GM19025 (cell line): ENCODE data around the gene PRKAR1A.
"Not testable (repeated sequence)": the region's sequence is repeated elsewhere in the genome, so short reads cannot be mapped to it uniquely, and the experiment has no call there.

ENCODE experiments used
- ATAC-seq: cut with Tn5 transposase; IDR thresholded peaks from one replicate; pipeline ENCODE4 v1.9.1; 2021; ENCODE audit warnings: mild to moderate bottlenecking, low read depth, moderate library complexity; ENCODE audit not compliant: unreplicated experiment

PRKAR1A gene

DNA sequence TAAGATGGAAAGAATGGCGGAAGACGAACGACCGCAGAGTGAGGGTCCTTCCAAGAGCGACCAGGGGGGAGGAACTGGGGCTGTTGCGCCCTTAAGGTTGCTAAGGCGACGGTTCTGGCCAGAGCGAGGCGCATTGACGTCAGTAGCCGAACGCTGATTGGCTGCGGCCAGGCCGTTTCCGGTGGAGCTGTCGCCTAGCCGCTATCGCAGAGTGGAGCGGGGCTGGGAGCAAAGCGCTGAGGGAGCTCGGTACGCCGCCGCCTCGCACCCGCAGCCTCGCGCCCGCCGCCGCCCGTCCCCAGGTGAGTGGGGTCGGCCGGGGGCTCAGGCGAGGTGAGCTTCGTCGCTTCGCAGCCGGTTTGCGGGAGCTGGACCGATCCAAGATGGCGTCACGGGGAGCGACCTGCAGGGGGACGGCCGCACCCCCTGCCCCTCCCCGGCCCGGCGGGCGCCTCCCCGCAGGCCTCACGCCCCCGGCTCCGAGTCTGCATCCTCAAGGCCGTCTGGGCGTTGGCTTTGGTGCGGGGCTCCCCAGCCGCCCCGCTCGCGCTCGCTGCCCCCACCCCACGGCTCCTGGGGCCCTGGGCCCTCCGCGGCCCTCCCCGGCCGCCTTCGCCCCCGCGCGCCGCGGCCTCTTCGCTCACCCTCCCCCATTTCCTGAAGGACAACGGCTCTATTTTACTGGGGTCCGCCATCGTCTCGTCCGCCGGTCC lies at the start of gene PRKAR1A:
Gene PRKAR1A (plus strand): TSS at position 184 of the 713 bp plus-strand sequence. CDS start 2,970 bp downstream, outside the sequence.
- ATAC-seq, result peak; percentile 87

- ATAC-seq, result no peak
Measured at GRCh38 chr17:68463211-68464019, 48.8 kb upstream of the PRKAR1A start.

- no peak for ATAC-seq
Measured at GRCh38 chr17:68468334-68468733, 43.9 kb upstream of the PRKAR1A start.

GRCh38 chr17:68468788-68469187 lies 43.4 kb upstream of the PRKAR1A start:
- ATAC-seq, result no peak

GRCh38 chr17:68470961-68471360 lies 41.3 kb upstream of the PRKAR1A start:
- no peak for ATAC-seq

DNA sequence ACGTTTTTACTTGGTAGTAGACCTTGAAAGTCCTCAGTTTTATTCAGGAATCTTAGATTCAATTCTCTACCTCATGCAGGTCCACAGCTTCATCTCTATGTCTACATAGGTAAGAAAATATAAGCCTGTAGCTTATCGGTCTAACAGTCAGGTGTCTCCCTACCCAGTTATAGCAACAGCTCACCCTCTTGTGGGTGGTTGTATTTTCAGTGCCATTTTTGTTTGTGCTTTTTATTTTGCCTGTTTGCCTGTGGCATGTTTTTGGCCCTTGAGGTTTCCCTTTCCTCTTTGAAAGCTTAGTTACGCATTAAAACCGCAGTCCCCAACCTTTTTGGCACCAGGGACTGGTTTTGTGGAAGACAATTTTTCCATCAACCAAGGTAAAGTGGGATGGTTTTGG lies 31.3 kb upstream of the PRKAR1A start:
- ATAC-seq, result no peak

DNA sequence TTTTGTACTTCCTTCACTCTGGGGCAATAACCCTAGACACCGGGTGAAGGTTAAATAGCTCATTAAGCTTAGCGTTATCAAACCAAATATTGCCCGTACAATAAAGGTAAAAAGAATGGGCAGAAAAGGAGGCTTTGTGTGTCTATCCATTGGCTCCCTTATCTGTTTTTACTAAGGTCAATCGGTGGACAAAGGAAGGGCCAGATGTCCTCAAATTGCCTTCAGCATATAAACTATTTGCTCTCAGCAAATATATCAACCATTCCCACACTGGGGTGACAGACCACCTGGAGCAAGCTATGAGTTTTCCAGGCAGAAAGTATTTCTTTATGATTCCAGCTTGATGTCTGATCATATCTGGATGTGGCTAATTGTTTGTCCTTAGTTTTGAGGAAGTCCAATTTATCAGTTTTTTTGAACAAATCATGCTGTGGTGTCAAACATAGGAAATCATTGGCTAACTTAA lies 29.6 kb upstream of the PRKAR1A start:
- ATAC-seq, result no peak

GRCh38 chr17:68484458-68484857 lies 27.8 kb upstream of the PRKAR1A start:
- ATAC-seq, result no peak

GRCh38 chr17:68489919-68490318 lies 22.3 kb upstream of the PRKAR1A start:
- ATAC-seq, result no peak

- ATAC-seq, result no peak
Measured at GRCh38 chr17:68491381-68492231, 20.6 kb upstream of the PRKAR1A start.

GRCh38 chr17:68492394-68493054 lies 19.7 kb upstream of the PRKAR1A start:
- not testable (repeated sequence) for ATAC-seq

GRCh38 chr17:68495081-68495480 lies 17.1 kb upstream of the PRKAR1A start:
- ATAC-seq, result no peak

DNA sequence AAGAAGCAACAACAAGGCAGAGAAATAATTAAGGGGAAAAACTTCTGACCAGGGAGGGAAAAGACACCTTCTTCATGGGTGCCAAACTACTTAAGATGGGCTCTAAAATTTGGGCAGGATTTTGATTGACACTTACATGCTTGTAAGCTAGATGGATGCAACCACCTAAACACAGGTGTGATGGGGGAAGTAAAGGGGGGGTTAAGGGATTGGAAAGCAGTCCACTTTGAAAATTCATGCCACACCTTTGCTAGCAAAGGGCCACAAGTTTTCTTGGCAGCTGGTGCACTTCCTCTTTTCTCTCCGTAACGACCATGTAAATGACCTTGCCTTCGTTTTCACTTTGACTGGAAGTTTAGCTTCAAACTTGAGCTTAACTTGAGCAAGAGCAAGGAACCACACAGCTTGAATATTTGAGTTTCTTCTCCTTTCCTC lies 14.3 kb upstream of the PRKAR1A start:
- peak; percentile 94 for ATAC-seq

DNA sequence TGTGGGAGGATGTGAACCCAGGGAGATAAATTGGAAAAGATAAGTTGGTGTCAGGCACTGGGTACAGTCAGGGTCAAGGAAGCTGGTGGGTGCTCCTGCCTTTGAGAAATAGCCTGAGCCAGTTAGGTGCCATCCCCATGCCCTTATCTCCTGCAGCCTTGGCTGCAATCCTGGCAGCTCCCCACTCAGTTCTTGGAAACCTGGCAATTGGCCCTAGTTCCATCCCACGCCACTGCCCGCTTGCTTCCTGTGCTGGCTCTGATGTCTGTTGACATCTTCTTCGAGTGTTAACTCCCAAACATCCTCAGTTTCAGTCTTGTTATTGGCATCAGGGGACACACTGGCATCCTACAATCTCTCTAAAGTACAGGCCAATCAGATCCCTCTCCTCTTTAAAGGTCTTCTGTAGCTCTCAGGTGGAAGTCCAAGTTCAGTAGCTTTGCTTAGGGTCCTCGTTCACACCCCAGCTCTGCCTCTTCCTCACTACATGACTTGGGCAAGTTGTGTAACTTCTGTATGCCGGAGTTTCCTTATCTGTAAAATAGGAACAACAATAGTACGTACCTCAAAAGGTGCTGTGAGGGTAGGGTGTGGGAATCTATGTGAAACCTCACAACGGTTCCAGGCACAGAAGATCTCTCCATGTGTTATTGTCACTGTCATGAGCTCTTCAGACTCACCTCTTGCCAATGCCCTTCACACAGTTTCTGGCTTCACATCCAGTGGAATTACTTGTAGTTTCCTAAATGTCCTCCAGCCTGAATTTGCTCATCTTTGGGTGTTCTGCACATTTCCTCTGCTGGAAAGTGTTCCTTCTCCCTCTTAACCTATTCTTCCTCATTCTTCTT lies 13.5 kb upstream of the PRKAR1A start:
- no peak for ATAC-seq

- no peak for ATAC-seq
Measured at GRCh38 chr17:68499587-68499986, 12.6 kb upstream of the PRKAR1A start.

DNA sequence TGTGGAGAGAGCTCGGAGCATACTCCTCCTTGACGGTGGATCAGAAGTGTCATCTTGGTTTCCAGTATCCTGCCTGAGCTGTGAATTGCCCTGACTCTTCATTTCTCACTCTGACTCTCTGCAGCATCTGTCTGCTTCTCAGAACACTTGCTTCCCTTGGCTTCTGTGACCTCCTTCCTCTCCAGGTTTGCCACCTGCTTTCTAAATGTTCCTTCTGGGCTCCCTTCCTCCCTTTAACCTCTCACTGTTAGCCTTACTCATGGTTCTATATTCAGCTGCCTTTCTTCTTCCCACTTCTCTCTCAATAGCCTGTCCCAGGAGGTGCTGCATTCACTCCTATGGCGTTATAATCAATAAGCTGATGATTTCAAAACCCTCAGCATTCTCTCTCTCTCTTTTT lies 11.2 kb upstream of the PRKAR1A start:
- no peak for ATAC-seq

GRCh38 chr17:68505951-68506350 lies 6.3 kb upstream of the PRKAR1A start:
- no peak for ATAC-seq

DNA sequence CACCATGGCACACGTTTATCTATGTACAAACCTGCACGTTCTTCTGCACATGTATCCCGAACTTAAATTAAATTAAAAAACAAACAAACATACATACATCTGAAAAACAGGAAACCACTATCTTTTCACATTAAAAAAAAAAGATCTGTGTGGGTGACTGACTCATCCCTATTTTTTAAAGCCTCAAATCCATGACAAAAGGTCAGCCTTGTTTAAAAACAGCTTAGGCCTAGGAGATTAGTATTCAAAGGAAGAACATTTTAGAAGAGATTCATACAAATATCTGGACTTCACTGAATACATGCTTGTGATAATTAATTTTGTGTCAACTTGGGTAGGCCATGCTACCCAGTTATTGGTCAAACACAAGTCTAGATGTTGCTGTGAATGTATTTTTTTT lies 4.7 kb upstream of the PRKAR1A start:
- no peak for ATAC-seq
